ENCODE results near the gene SOX6.

DNA sequence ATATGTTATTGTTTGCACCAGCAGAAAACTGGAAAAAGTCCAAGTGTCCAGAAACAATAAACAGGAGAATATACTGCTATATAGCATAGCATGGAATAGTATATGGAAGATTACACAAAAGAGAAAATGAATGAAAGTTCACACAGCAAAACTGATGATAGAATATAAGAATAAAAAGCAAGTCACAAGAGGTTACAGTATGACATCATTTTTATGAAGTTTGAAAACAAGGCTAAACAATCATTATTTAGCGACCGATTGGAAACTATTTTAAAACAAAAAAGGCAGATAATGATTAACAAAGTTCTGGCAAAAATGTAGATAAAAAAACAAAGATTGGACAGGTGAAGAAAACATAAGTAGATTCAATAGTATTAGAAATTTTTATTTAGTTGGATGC is 47.1 kb downstream of the SOX6 start:
- TF ChIP-seq, protein P1, sequence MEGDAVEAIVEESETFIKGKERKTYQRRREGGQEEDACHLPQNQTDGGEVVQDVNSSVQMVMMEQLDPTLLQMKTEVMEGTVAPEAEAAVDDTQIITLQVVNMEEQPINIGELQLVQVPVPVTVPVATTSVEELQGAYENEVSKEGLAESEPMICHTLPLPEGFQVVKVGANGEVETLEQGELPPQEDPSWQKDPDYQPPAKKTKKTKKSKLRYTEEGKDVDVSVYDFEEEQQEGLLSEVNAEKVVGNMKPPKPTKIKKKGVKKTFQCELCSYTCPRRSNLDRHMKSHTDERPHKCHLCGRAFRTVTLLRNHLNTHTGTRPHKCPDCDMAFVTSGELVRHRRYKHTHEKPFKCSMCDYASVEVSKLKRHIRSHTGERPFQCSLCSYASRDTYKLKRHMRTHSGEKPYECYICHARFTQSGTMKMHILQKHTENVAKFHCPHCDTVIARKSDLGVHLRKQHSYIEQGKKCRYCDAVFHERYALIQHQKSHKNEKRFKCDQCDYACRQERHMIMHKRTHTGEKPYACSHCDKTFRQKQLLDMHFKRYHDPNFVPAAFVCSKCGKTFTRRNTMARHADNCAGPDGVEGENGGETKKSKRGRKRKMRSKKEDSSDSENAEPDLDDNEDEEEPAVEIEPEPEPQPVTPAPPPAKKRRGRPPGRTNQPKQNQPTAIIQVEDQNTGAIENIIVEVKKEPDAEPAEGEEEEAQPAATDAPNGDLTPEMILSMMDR (conservative IDR thresholded peaks at IDR 0.05 in 1 of 2, IDR thresholded peaks at IDR 0.05 in 1 of 2; ENCODE audit: low read depth in 1 of 2, low read length in 2 of 2): no peak
- no peak for TF ChIP-seq EZH2 (IDR thresholded peaks at IDR 0.05; ENCODE audit: low read length, missing control alignments)

Data from fibroblast of lung (primary cell).